ENCODE measurements around the gene NRIP1.

NRIP1 gene

DNA sequence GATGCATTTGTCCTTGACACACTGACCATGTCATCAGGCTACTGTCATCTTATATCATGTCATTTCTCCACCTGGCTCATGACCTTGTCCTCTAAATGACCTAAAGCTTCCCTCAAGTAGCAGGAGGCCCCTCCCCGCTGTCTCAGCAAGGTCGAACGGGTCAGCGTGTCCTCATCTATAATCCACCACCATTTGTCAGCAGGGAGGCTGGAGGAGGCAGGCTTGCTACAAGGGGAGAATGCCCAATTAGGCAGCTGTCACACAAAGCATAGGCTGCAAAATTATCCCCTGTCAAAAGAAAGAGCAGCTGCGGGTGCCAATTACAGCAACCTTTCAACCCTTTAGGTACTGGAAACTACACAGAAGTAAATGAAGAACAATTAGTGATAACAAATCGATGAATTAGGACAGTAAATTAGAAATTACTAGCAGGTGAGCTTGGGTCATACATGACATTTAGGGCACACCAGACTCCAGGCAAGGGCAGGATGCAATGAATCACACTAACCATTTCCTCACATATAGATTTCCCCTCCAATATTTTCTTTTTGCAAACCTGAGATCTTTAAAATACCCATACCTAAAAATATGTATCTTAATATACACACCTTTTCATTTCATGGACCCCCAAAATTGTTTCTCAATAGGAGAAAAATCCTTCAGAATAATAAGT, 61.2 kb downstream of the NRIP1 start:
- no peak for DNase-seq

DNA sequence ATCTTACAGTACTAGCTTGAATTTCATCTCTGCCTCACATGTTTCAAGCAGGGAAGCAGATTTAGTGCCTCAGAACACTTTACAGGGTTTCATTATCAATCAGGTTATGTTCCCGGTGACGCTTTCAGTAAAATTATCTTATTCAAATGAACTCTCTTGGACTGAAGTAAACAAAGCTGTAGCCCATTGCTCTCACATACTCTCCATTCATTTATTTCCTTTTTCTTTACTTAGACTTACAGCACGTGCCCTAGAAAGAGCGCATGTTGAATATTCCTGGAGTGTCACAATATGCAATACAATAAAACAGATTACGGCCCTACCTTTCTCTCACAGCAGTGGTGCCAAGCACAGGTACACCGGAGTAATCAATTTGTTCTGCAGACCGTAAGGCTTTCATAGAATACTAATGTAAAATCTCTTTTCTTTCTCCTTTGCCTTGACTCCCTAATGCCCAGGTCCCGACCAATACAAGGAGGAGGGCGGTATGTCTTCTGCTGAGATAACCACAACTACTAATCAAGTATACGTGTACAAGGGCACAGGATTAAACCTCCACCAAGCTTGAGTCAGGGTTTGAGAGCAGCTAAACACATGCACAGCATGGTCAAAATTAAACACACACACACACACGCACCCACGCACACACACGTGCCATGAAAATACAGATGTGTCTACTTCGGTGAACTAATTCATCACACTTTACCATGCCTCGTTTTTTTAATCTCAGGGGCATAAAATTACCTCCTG, 62.8 kb downstream of the NRIP1 start:
- DNase-seq: no peak

DNA sequence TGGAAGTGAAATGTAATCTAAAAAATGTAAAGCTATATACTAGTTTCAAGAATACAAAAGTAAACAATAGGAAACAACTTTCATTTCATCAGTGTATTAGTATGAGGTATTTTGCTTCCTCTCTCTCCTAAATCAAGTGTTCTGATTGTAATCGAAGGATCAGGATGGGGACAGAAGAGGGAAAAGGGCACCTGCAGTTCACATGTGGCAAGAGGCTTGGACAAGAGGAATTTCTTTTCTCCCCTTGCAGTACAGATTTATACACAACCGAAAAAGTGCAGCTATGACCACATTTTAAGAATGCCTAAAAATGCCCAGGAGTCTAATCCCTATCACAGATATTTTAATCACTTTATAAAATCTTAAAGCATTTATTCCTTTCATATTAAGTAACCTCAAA, 63.7 kb downstream of the NRIP1 start:
- DNase-seq: no peak

DNA sequence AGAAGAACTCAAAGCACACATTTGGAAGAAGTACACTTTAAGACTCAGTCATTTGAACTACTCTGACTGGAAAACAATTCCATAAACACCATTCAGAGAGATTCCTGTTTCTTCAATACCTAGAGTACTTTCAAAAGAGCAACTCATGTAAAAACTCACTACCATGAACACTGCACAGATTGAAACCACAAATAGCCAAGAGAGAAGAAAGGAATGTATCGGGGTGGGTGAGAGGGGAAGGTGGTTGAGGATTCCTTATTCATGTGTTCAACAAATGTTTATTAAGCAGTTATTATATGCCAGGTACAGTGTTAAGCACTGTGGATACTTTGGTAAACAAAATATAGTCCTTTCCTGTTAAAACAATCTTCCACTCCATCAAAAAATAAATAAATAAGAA, 64.7 kb downstream of the NRIP1 start:
- no peak for DNase-seq

DNA sequence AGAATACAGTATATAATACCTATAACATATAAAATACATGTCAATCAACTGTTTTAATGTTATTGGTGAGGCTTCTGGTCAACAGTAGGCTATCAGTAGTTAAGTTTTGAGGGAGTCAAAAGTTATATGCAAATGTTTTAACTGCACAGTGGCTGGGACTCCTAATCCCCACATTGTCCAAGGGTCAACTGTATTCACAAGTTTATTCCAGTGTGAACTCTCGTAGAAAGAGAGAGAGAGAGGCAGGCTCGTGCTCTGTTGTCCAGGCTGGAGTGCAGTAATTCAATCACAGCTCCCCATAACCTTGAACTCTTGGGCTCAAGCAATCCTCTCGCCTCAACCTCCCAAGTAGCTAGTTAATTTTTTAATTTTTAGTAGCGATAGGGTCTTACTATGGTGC, 66.0 kb downstream of the NRIP1 start:
- DNase-seq: no peak

DNA sequence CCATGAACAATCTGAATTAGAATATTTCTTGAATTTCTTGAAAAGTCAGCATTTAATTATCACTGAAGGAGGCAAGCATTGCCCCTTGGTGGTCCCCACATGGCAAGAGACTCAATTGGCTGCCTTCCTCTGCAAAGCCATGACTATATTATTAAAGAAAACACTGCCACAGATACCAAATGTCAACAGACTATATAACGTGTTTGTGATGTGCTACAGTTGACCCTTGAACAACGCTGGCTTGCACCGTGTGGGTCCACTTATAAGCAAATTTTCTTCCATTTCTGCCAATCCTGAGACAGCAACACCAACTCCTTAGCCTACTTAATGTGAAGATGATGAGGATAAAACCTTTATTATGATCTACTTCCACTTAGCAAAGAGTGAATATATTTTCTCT, 66.5 kb downstream of the NRIP1 start:
- DNase-seq: no peak

DNA sequence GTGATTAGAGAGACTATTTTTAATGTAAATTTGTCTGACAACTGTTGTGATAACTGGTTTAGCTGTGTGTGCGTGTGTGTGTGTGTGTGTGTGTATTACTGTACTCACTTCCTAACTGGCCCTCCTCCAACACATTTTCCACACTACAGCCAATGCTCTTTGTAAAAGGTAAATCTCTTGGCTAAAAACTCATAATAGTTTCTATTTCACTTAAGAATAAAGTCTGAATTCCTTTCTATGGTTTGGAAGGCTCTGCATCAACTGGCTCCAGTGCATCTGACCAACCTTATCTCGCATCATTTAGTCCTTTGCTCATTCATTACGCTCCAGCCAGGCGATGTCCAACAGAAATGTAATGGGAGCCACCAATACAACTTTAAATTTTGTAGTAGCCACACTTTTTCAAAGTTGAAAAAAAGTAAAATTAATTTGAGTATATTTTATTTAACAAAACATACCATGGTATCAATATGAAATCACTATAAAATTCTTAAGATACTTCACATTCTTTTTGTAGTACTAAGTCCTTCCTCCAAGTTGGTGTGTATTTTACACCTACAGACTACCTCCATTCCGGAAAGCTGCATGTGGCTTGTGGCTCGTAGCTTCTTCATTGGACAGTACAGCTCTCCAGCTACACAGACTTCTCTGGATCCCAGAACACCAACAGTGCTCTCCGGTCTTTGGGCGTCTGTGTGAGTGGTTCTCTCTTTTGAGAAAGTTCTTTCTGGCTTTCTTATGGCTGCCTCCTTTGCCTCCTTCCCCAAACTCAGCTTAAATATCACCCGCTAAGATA, 68.9 kb downstream of the NRIP1 start:
- no peak for DNase-seq

DNA sequence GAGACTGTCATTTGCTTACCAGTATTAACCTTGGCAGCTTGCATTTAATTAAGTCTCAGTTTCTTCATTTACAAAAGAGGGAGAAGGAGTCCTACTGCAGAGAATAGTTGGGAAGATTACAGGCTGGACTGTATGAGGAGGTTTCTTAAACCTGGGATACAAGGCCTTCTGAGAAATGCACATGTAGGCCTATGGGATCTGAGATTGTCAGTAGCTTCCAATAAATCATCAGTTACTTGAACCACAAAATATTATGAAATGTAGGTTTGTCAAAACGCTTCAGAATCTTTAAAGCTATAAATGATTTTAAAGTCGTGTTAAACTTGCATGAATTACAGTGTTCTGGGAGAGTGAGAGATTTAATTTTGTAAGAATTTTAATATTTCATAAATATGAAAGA, 69.6 kb downstream of the NRIP1 start:
- DNase-seq: no peak

DNA sequence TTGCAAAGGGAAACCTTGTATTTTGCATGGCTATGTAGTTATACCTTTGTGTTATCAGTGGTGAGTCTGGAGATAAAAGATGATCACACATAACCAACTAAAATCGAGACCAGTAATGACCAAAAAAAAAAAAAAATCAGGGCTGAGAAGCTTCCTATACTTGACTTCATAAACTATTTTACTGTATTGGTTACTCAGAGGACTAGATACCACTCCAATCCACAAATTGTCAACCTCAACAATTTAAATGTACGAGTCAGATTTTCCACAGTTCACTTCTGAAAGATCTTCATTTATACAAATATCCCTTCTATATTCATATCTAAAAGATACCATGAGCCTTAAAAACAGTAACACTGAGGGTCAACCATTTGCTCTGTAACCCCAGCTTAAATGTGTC, 71.7 kb downstream of the NRIP1 start:
- no peak for DNase-seq

DNA sequence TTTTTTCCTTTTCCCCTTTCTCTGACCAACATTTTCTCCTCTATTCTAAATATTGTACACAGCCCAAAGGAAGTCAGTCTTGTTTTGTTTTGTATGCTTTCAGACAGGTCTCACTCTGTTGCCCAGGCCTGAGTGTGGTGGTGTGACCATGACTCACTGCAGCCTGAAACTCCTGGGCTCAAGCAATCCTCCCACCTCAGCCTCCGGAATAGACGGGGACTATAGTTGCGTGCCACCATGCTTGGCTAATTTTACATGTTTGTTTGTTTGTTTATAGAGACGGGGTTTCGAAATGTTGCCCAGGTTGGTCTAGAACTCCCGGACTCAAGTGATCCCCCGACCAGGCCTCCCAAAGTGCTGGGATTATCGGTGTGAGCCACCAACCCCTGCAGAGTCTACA, 72.8 kb downstream of the NRIP1 start:
- no peak for DNase-seq

DNA sequence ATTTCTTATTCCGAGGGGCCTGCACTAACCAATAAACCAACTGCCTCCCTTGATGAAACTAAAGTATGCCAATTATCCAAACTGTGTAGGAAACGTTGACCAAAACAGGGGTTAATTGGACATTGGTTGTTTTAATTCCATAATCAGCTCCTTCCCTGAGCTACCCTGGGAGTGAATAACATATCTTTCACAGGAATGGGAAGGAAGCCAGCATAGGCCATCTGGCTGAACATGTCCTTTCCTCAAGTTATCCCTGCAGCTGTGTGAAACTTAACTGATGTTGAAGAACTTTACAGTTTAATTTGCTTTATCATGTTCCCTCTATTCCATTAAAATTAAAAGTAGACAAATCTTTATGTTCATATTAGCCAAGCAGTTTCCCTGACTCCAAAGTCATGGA, 75.4 kb downstream of the NRIP1 start:
- DNase-seq: no peak

DNA sequence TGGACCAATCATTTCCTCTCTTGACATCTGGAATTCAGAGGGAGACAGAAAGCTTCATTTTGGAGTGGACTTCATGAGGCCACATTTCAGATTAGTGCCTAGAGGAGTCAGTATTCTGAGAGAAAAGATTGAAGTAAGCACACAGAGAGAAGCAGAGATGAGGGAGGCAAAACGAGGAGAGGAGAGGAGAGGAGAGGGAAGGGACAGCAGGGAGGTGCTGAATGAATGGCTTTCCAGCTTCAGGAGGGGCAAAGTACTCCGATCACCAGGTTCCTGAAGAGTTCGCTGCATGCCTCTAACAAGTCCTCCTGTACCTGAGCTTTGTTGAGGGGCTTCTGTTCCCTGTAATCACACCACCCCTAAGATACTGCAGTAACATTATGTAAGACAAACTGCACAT, 76.0 kb downstream of the NRIP1 start:
- no peak for DNase-seq

DNA sequence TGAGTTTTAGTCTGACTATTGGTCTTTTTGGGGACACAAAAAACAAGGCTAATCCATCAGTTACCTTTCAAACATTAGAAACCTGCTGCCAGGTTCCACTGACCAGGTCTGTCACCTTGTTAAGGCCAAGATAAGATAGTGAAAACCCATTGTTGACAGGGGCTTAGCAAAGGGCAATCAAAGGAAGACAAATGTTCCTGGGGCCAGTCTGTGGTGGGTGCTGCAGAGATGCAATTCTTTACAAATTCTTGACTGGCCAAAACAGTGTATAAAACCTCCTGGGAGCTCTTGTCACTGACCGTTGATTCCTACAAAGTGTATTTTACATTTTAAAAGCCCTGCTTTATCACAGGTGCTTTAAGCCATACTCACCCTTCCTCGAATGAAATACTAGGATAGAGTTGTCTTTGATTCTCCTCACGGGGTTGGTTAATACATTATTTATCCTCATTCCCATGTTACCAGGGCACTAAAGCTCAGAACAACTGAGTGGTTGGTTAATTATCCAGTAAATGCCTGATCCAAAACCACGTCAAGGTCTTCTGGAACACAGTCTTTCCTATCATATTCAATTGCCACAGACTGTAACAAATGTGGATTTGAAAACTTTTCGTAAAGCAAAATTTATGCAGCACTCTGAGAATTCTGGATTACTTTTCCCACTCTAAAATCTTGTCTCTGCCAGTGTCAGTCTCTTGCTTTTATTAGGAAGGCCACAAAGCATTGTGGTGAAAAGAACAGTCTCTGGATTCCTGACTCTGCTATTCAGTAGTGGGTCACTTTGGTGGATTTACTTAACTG, 77.2 kb downstream of the NRIP1 start:
- DNase-seq: no peak

DNA sequence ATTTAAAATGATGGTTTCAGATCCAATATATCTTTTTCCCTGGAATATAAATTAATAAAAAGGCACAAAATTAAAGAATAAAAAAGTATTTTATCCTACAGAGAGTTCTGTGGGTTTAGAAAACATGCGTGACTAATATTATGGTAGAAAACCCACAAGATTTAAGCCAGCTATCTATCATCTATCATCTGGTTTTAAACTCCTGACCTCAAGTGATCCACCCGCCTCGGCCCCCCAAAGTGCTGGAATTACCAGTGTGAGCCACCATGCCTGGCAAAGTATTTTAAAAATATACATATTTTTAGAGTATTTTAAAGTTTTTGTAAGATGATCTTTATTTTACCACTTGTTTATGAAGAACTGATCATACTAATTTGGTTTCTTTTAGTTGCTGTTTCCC, 79.5 kb downstream of the NRIP1 start:
- no peak for DNase-seq

DNA sequence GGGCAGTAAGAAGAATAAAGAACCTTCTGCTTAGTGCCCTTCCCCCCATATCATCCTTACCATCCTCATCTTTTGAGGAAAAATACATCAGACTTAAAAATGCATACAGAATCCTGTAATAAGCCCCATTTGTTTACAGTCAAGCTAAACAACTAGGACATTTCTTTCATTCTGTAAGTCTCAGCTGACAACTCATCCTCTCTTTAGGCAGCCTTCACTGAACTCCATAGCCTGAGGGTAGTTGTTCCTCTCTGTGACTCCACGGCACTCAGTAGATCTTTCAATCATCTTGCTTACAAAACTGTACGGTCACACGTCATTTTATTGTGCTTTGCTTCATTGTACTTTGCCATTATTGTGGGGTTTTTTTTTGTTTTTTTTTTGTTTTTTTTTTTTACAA, 82.5 kb downstream of the NRIP1 start:
- DNase-seq: no peak

DNA sequence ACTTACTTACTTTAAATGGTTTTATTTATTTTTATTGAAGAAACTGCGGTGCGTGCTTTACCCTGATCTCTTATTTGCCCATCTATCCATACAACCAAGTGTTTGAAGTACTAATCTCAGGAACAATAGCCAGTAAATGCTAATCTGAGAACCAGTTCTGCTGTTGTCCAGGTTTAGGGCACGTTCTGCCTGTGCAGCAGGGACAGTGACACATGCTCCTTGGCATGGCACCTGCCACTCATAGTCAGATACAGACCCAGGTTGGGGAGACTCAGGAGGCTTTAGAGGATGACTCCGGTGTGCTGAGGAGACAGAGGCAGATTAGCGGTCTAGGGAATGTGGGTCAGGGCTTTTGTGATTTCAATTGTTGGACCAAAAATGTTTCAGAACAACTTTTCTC, 83.6 kb downstream of the NRIP1 start:
- no peak for DNase-seq

DNA sequence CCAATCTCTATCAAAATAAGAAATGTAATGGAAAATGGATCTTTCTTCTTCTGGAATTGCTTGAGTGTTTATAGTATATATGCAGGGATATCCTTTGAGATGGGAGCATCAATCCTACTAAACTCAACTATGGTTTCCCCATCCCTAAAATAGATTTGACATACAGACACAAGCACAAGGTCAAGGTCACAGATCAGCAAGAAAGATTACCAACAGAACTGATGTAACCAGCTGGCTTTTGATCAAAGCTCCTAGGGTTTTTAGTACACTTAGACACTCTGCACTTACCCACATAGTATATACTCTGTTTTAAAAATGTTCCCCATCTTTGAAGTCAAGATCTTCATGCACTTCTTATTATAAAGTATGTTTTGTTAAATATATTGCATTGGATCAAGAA, 85.5 kb downstream of the NRIP1 start:
- DNase-seq: no peak

DNA sequence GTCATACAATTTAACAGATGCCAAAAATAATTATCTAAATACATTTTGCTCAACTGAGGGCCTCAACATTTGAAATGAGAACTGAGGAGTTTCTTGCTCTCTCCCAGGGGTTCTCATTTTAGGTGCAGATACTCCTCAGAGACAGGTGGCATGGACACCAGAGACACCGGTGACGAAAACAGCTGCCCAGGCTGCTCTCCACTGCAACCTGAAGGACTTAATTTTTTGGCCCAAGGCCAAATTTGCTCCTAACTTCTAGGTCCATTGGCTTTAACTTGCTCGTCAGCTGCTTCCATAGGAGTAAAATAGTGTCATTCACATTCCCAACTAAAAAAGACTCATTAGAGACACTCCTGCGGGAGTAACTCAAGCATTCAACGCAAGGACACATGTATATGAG, 87.0 kb downstream of the NRIP1 start:
- DNase-seq: no peak

DNA sequence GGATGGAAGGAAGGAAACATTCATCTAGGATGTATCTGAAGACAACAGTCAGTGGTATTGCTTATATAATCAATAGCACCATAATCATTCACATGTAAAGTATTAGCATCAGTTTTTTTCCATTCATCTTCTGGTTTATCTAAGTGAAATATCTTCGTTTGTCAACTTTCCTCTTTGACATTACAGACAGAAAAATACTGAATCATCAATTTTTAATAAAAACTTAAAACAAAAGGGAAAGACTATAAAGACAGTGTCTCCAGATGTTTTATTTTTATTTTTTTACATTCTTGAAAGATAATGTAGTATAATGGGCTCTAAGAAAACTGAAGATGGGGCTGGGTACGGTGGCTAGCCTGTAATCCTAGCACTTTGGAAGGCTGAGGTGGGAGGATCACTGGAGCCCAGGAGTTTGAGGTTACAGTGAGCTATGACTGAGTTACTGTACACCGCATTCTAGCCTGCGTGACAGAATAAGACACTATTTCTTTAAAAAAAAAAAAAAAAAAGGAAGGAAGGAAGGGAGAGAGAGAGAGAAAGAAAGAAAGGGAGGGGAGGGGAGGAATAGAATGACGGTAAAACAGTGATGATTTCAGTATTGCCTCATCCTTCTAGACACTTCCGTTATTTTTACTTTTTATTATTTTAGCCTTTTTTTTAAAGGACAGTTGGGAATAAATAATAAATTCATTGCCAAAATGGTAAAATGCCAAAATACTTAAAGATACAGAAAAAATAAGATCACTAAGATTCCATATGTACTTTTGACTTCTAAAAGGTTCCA, 89.5 kb downstream of the NRIP1 start:
- DNase-seq: no peak

DNA sequence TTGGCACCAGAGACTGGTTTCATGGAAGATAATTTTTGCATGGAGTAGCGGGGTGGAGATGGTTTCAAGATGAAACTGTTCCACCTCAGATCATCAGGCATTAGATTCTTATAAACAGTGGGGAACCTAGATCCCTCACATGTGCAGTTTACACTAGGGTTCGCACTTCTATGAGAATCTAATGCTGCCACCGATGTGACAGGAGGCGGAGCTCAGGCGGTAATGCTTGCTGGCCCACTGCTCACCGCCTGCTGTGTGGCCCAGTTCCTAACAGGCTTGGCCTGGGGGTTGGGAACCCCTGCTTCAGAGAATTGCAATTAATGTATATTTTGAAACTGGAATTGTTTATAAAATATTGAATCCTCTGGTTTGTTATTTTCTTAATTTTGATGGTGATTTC, 92.1 kb downstream of the NRIP1 start:
- no peak for DNase-seq

DNA sequence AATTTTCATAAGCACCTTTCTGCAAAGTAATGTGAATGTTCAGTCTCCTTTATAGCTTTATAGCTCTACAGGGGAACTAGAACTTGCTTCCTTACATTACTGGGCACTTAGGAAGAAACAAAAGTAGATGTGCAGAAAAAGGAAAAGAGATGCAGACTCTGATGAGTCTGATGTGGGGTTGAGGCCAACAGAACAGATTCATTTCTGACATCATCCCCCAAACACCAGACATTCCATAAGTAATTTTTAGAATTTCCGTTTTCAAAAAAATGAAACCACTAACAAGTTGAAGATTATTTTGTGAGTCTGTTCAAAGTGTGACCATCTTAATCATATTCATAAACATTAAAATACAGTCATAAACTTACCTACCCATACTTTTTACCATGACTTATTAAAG, 96.0 kb downstream of the NRIP1 start:
- DNase-seq: no peak

DNA sequence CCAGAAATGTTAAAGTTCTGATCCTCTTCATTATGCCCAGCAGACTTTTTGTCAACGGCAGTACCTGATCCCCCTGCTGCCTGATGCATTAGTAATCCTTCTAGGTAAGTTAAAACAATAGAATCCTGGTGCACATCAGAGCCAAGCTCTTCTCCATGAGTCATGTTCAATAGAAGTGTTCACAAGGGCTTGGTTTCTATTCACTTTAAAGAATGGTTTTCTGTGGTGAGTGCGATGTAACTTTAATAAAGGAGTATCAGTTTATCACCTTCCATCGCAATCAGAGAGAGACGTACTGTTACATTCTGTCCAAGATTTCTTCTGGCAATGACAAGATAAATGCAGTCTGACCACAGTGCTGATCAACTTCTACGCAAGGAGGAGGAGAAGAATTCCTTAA, 96.8 kb downstream of the NRIP1 start:
- no peak for DNase-seq

All from CD4-positive, alpha-beta T cell treated with Interleukin-6 for 4 hours (primary cell).